GM18873 (cell line): Measurements from ENCODE around the gene TREML2.

ENCODE experiments used
- ATAC-seq: cut with Tn5 transposase; IDR thresholded peaks from one replicate; pipeline ENCODE4 v1.9.1; 2021; ENCODE audit warnings: mild to moderate bottlenecking, moderate library complexity, moderate number of reproducible peaks; ENCODE audit not compliant: unreplicated experiment, low FRiP score

The TREML2 gene

GRCh38 chr6:41181566-41181965 lies 19.4 kb downstream of the TREML2 start:
- no peak for ATAC-seq

GRCh38 chr6:41179163-41179562 lies 21.8 kb downstream of the TREML2 start:
- ATAC-seq: no peak

GRCh38 chr6:41177695-41178094 lies 23.3 kb downstream of the TREML2 start:
- no peak for ATAC-seq

GRCh38 chr6:41177287-41177686 lies 23.7 kb downstream of the TREML2 start:
- ATAC-seq: no peak

- no peak for ATAC-seq
Observed at GRCh38 chr6:41176189-41176588, 24.8 kb downstream of the TREML2 start.

- no peak for ATAC-seq
Observed at GRCh38 chr6:41175084-41175483, 25.9 kb downstream of the TREML2 start.

GRCh38 chr6:41174610-41175009 lies 26.3 kb downstream of the TREML2 start:
- ATAC-seq: no peak

- ATAC-seq: no peak
Observed at GRCh38 chr6:41171908-41172307, 29.0 kb downstream of the TREML2 start.

- no peak for ATAC-seq
Observed at GRCh38 chr6:41170547-41171160, 30.3 kb downstream of the TREML2 start.

GRCh38 chr6:41167173-41167963 lies 33.6 kb downstream of the TREML2 start:
- no peak for ATAC-seq

GRCh38 chr6:41164551-41165120 lies 36.3 kb downstream of the TREML2 start:
- ATAC-seq: no peak

GRCh38 chr6:41163419-41163717 lies 37.6 kb downstream of the TREML2 start:
- no peak for ATAC-seq

GRCh38 chr6:41162687-41163418 lies 38.1 kb downstream of the TREML2 start, which contains the start of gene TREM2:
TREM2 (minus strand) TSS chr6:41163116; CDS start chr6:41163082, 34 bp downstream.
- ATAC-seq: no peak

GRCh38 chr6:41161851-41162552 lies 38.9 kb downstream of the TREML2 start:
- ATAC-seq: no peak

- ATAC-seq: no peak
Observed at GRCh38 chr6:41161380-41161779, 39.6 kb downstream of the TREML2 start.

- ATAC-seq: no peak
Observed at GRCh38 chr6:41160933-41161332, 40.0 kb downstream of the TREML2 start.

GRCh38 chr6:41159415-41160082 lies 41.4 kb downstream of the TREML2 start:
- ATAC-seq: no peak

- no peak for ATAC-seq
Observed at GRCh38 chr6:41157323-41157722, 43.6 kb downstream of the TREML2 start.

- ATAC-seq: no peak
Observed at GRCh38 chr6:41156771-41157170, 44.2 kb downstream of the TREML2 start.

GRCh38 chr6:41156001-41156400 lies 44.9 kb downstream of the TREML2 start:
- ATAC-seq: no peak
